HG03103 (cell line): ENCODE measurements around the gene LRRC17.

Source experiments
- ATAC-seq: cut with Tn5 transposase; IDR thresholded peaks from one replicate; pipeline ENCODE4 v1.9.1; 2021; ENCODE audit warnings: low read depth; ENCODE audit not compliant: unreplicated experiment

The LRRC17 gene

GRCh38 chr7:102912742-102913141 is at the start of gene LRRC17:
TSS of gene LRRC17 (plus strand) at chr7:102913000. CDS start at chr7:102933914, 20,914 bp downstream.
- no peak for ATAC-seq

- ATAC-seq, result no peak
Measured at GRCh38 chr7:102864958-102865357, 47.8 kb upstream of the LRRC17 start.

GRCh38 chr7:102866535-102867215 is 46.1 kb upstream of the LRRC17 start:
- no peak for ATAC-seq

GRCh38 chr7:102869195-102869594 is 43.6 kb upstream of the LRRC17 start:
- no peak for ATAC-seq

- no peak for ATAC-seq
Measured at GRCh38 chr7:102872460-102872859, 40.3 kb upstream of the LRRC17 start.

- no peak for ATAC-seq
Measured at GRCh38 chr7:102873470-102874165, 39.2 kb upstream of the LRRC17 start.

- no peak for ATAC-seq
Measured at GRCh38 chr7:102874166-102874829, 38.5 kb upstream of the LRRC17 start.

GRCh38 chr7:102874966-102875365 is 37.8 kb upstream of the LRRC17 start:
- ATAC-seq, result no peak

- ATAC-seq, result no peak
Measured at GRCh38 chr7:102875700-102876295, 37.0 kb upstream of the LRRC17 start.

GRCh38 chr7:102883098-102883860 is 29.5 kb upstream of the LRRC17 start:
- no peak for ATAC-seq

GRCh38 chr7:102888561-102889233 is 24.1 kb upstream of the LRRC17 start:
- no peak for ATAC-seq

GRCh38 chr7:102889851-102890250 is 22.9 kb upstream of the LRRC17 start:
- no peak for ATAC-seq

GRCh38 chr7:102890292-102890970 is 22.4 kb upstream of the LRRC17 start:
- no peak for ATAC-seq

GRCh38 chr7:102890971-102891692 is 21.7 kb upstream of the LRRC17 start:
- ATAC-seq, result no peak

GRCh38 chr7:102891693-102892261 is 21.0 kb upstream of the LRRC17 start:
- no peak for ATAC-seq

GRCh38 chr7:102892631-102893278 is 20.0 kb upstream of the LRRC17 start:
- no peak for ATAC-seq

GRCh38 chr7:102895602-102896001 is 17.2 kb upstream of the LRRC17 start:
- no peak for ATAC-seq

- no peak for ATAC-seq
Measured at GRCh38 chr7:102896585-102896984, 16.2 kb upstream of the LRRC17 start.
